Measurements from ENCODE around the gene TBL1XR1. TPM values are rescaled to one million over a fixed set of nuclear protein-coding genes. Genes with fewer than 3 reads are reported as not detected.

The TBL1XR1 gene
- total RNA-seq, 1 donor from 2014 or later: 275 TPM

GRCh38 chr3:177209509-177209908, 12.2 kb upstream of the TBL1XR1 start:
- Histone ChIP-seq H3K4me2 (no peak overlapping the region), H3K79me2 (ENCODE audit: low read depth) (no peaks in the 10 kb centered on the region), H2AFZ (replicated peaks) (no peak overlapping the region), H3K4me3 (no peak overlapping the region), H3K9ac (no peak overlapping the region), H3K9me3 (ENCODE audit: low read depth) (peaks cover 1% of the 10 kb centered on the region), H3F3A (ENCODE audit: low read depth) (no peaks in the 10 kb centered on the region), H3K36me3 (no peaks in the 10 kb centered on the region), H3K27ac (no peak overlapping the region), H3K27me3 (no peaks in the 10 kb centered on the region), H3K4me1 (no peaks in the 10 kb centered on the region), H4K20me1 (ENCODE audit: low read depth) (no peaks in the 10 kb centered on the region)
- DNase-seq (ENCODE audit: low spot score): no peak
- H3K27me3 Mint-ChIP-seq (ENCODE audit: insufficient read depth, low read depth): peaks cover 2% of the 10 kb centered on the region
- TF ChIP-seq EZH2 (IDR thresholded peaks at IDR 0.05) (no peak), EZH2phosphoT487 (IDR thresholded peaks at IDR 0.05) (no peak)
- TF ChIP-seq, protein P1, sequence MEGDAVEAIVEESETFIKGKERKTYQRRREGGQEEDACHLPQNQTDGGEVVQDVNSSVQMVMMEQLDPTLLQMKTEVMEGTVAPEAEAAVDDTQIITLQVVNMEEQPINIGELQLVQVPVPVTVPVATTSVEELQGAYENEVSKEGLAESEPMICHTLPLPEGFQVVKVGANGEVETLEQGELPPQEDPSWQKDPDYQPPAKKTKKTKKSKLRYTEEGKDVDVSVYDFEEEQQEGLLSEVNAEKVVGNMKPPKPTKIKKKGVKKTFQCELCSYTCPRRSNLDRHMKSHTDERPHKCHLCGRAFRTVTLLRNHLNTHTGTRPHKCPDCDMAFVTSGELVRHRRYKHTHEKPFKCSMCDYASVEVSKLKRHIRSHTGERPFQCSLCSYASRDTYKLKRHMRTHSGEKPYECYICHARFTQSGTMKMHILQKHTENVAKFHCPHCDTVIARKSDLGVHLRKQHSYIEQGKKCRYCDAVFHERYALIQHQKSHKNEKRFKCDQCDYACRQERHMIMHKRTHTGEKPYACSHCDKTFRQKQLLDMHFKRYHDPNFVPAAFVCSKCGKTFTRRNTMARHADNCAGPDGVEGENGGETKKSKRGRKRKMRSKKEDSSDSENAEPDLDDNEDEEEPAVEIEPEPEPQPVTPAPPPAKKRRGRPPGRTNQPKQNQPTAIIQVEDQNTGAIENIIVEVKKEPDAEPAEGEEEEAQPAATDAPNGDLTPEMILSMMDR (IDR thresholded peaks at IDR 0.05): no peak
- H3K27ac Mint-ChIP-seq: no peak overlapping the region
- peaks cover 8% of the 10 kb centered on the region for H3K4me1 Mint-ChIP-seq
- no peaks in the 10 kb centered on the region for H3K36me3 Mint-ChIP-seq
- peaks cover 7% of the 10 kb centered on the region for H3K9me3 Mint-ChIP-seq
- no peak overlapping the region for H3K4me3 Mint-ChIP-seq

DNA sequence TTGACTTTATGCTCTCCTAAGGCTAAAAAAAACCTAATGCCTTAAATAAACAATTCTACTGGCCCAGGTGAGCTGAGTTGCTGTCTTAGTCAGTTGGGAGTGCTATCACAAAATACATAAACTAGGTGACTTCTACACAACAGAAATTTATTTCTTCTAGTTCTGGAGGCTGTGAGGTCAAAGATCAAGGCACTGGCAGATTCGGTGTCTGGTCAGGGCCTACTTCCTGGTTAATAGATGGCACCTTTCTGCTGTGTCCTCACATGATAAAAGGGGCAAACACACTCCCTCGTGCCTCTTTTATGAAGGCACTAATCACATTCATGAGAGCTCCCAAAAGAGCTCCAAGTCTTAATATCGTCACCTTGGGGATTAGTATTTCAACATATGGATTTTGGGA, 11.5 kb upstream of the TBL1XR1 start:
- Histone ChIP-seq H2AFZ (replicated peaks) (no peak overlapping the region), H3K27me3 (no peaks in the 10 kb centered on the region), H3K4me2 (no peak overlapping the region), H3F3A (ENCODE audit: low read depth) (no peaks in the 10 kb centered on the region), H3K9me3 (ENCODE audit: low read depth) (peaks cover 5% of the 10 kb centered on the region), H3K4me1 (no peaks in the 10 kb centered on the region), H3K79me2 (ENCODE audit: low read depth) (no peaks in the 10 kb centered on the region), H3K27ac (no peak overlapping the region), H4K20me1 (ENCODE audit: low read depth) (no peaks in the 10 kb centered on the region), H3K9ac (no peak overlapping the region), H3K36me3 (no peaks in the 10 kb centered on the region), H3K4me3 (no peak overlapping the region)
- H3K27ac Mint-ChIP-seq: no peak overlapping the region
- H3K9me3 Mint-ChIP-seq: peaks cover 8% of the 10 kb centered on the region
- H3K4me1 Mint-ChIP-seq: peaks cover 8% of the 10 kb centered on the region
- no peak overlapping the region for H3K4me3 Mint-ChIP-seq
- no peak for TF ChIP-seq EZH2 (IDR thresholded peaks at IDR 0.05)
- TF ChIP-seq, protein P1 (IDR thresholded peaks at IDR 0.05): no peak
- no peak for TF ChIP-seq EZH2phosphoT487 (IDR thresholded peaks at IDR 0.05)
- H3K27me3 Mint-ChIP-seq (ENCODE audit: insufficient read depth, low read depth): peaks cover 3% of the 10 kb centered on the region
- DNase-seq (ENCODE audit: low spot score): no peak
- no peaks in the 10 kb centered on the region for H3K36me3 Mint-ChIP-seq

- Histone ChIP-seq H3K9me3 (ENCODE audit: low read depth) (peaks cover 5% of the 10 kb centered on the region), H3K4me2 (no peak overlapping the region), H3F3A (ENCODE audit: low read depth) (no peaks in the 10 kb centered on the region), H4K20me1 (ENCODE audit: low read depth) (no peaks in the 10 kb centered on the region), H3K27me3 (no peaks in the 10 kb centered on the region), H3K4me3 (no peak overlapping the region), H3K27ac (no peak overlapping the region), H2AFZ (replicated peaks) (no peak overlapping the region), H3K36me3 (no peaks in the 10 kb centered on the region), H3K4me1 (no peaks in the 10 kb centered on the region), H3K79me2 (ENCODE audit: low read depth) (no peaks in the 10 kb centered on the region), H3K9ac (no peak overlapping the region)
- TF ChIP-seq EZH2phosphoT487 (IDR thresholded peaks at IDR 0.05) (no peak), EZH2 (IDR thresholded peaks at IDR 0.05) (no peak)
- TF ChIP-seq, protein P1 (IDR thresholded peaks at IDR 0.05): no peak
- DNase-seq (ENCODE audit: low spot score): no peak
- no peaks in the 10 kb centered on the region for H3K36me3 Mint-ChIP-seq
- H3K9me3 Mint-ChIP-seq: peaks cover 11% of the 10 kb centered on the region
- peaks cover 8% of the 10 kb centered on the region for H3K4me1 Mint-ChIP-seq
- peaks cover 3% of the 10 kb centered on the region for H3K27me3 Mint-ChIP-seq (ENCODE audit: insufficient read depth, low read depth)
- H3K27ac Mint-ChIP-seq: no peak overlapping the region
- no peak overlapping the region for H3K4me3 Mint-ChIP-seq
Measured at GRCh38 chr3:177208223-177208622, 10.9 kb upstream of the TBL1XR1 start.

All from neural progenitor cell (in vitro differentiated cells).